ENCODE data around the gene MEGF11.

The MEGF11 gene

GRCh38 chr15:65910341-65910740 lies 343.2 kb downstream of the MEGF11 start:
- Histone ChIP-seq H4K20me1 (ENCODE audit: insufficient read depth, low read length) (peaks cover 6% of the 10 kb centered on the region; the same call in 1 of the 2 replicates), H3K4me3 (ENCODE audit: low read length) (no peak overlapping the region), H3K27ac (ENCODE audit: low read length) (no peak overlapping the region), H3K4me2 (ENCODE audit: low read length) (no peak overlapping the region), H3K79me2 (ENCODE audit: low read length) (no peaks in the 10 kb centered on the region), H3K9ac (ENCODE audit: low read length) (no peak overlapping the region), H3K27me3 (ENCODE audit: low read depth, low read length) (no peaks in the 10 kb centered on the region), H3K36me3 (replicated peaks; ENCODE audit: low read depth, low read length) (peaks cover 5% of the 10 kb centered on the region), H2AFZ (ENCODE audit: low read depth, low read length) (no peak overlapping the region), H3K9me3 (ENCODE audit: insufficient read depth, low read length) (no peaks in the 10 kb centered on the region), H3K4me1 (ENCODE audit: low read length) (peaks cover 7% of the 10 kb centered on the region)
- TF ChIP-seq, protein P1, sequence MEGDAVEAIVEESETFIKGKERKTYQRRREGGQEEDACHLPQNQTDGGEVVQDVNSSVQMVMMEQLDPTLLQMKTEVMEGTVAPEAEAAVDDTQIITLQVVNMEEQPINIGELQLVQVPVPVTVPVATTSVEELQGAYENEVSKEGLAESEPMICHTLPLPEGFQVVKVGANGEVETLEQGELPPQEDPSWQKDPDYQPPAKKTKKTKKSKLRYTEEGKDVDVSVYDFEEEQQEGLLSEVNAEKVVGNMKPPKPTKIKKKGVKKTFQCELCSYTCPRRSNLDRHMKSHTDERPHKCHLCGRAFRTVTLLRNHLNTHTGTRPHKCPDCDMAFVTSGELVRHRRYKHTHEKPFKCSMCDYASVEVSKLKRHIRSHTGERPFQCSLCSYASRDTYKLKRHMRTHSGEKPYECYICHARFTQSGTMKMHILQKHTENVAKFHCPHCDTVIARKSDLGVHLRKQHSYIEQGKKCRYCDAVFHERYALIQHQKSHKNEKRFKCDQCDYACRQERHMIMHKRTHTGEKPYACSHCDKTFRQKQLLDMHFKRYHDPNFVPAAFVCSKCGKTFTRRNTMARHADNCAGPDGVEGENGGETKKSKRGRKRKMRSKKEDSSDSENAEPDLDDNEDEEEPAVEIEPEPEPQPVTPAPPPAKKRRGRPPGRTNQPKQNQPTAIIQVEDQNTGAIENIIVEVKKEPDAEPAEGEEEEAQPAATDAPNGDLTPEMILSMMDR (IDR thresholded peaks at IDR 0.05; ENCODE audit: low read depth, low read length), result no peak
- TF ChIP-seq EZH2phosphoT487 (IDR thresholded peaks at IDR 0.05; ENCODE audit: low read depth), result no peak

DNA sequence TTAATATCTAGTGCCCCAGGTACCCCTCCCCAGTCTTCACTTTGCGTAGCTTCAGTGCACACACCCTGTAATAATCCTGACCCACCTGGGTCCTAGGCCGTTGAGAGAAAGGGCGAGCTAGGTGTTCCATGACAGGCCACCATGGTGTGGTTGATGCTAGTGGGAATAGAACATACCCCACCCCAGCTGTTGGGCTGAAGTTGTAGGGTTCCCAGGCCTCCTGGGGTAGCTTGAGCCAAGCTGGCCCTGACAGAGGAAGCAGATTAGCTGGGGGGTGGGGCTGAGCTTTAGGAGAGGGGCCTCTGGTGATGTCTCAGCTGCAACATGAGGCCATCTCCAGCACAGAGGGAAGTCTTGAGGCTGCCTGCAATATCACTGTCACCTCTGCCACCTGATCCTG lies 343.7 kb downstream of the MEGF11 start:
- no peak overlapping the region for H3K9ac ChIP-seq (ENCODE audit: low read length)
- peaks cover 6% of the 10 kb centered on the region; the same call in 1 of the 2 replicates for H4K20me1 ChIP-seq (ENCODE audit: insufficient read depth, low read length)

DNA sequence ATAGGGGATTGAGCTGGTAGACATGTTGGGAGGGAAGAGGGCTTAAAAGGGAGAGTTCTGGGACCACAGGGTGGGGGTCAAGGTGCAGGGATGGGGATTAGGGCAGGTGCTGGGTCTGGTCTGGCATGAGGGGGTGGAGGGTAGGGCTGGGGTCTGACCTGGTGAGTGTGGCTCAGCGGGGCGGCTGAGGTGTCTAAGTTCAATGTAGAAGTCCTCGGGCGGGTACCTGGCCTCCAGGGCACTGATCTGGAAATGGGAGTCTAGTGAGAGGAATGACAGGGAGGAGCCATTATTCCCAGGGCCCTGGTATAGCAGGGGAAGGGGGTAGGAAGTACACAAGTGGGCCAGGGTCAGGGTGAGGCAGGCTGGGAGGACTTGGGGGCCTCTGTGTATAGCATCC lies 344.7 kb downstream of the MEGF11 start:
- H3K9me3 ChIP-seq (ENCODE audit: insufficient read depth, low read length), result no peaks in the 10 kb centered on the region
- H3K9ac ChIP-seq (ENCODE audit: low read length), result no peak overlapping the region
- TF ChIP-seq EZH2phosphoT487 (IDR thresholded peaks at IDR 0.05; ENCODE audit: low read depth), result no peak
- TF ChIP-seq, protein P1 (IDR thresholded peaks at IDR 0.05; ENCODE audit: low read depth, low read length), result no peak
- H3K4me2 ChIP-seq (ENCODE audit: low read length), result no peak overlapping the region
- H4K20me1 ChIP-seq (ENCODE audit: insufficient read depth, low read length), result peaks cover 14% of the 10 kb centered on the region; the same call in 1 of the 2 replicates
- H3K4me1 ChIP-seq (ENCODE audit: low read length), result peaks cover 6% of the 10 kb centered on the region
- no peak overlapping the region for H3K27ac ChIP-seq (ENCODE audit: low read length)
- peaks cover 17% of the 10 kb centered on the region for H3K36me3 ChIP-seq (replicated peaks; ENCODE audit: low read depth, low read length)
- no peaks in the 10 kb centered on the region for H3K79me2 ChIP-seq (ENCODE audit: low read length)
- H3K4me3 ChIP-seq (ENCODE audit: low read length), result no peak overlapping the region
- no peaks in the 10 kb centered on the region for H3K27me3 ChIP-seq (ENCODE audit: low read depth, low read length)
- H2AFZ ChIP-seq (ENCODE audit: low read depth, low read length), result no peak overlapping the region

More for the DNA sequence above, 343.7 kb downstream of the MEGF11 start:
- no peak overlapping the region for H3K4me3 ChIP-seq (ENCODE audit: low read length)
- H3K27me3 ChIP-seq (ENCODE audit: low read depth, low read length), result no peaks in the 10 kb centered on the region
- H3K9me3 ChIP-seq (ENCODE audit: insufficient read depth, low read length), result no peaks in the 10 kb centered on the region
- H3K36me3 ChIP-seq (replicated peaks; ENCODE audit: low read depth, low read length), result peaks cover 8% of the 10 kb centered on the region
- peaks cover 2% of the 10 kb centered on the region for H3K4me1 ChIP-seq (ENCODE audit: low read length)
- H3K4me2 ChIP-seq (ENCODE audit: low read length), result no peak overlapping the region
- TF ChIP-seq, protein P1 (IDR thresholded peaks at IDR 0.05; ENCODE audit: low read depth, low read length), result no peak
- TF ChIP-seq EZH2phosphoT487 (IDR thresholded peaks at IDR 0.05; ENCODE audit: low read depth), result no peak
- no peak overlapping the region for H3K27ac ChIP-seq (ENCODE audit: low read length)
- no peaks in the 10 kb centered on the region for H3K79me2 ChIP-seq (ENCODE audit: low read length)
- H2AFZ ChIP-seq (ENCODE audit: low read depth, low read length), result no peak overlapping the region

DNA sequence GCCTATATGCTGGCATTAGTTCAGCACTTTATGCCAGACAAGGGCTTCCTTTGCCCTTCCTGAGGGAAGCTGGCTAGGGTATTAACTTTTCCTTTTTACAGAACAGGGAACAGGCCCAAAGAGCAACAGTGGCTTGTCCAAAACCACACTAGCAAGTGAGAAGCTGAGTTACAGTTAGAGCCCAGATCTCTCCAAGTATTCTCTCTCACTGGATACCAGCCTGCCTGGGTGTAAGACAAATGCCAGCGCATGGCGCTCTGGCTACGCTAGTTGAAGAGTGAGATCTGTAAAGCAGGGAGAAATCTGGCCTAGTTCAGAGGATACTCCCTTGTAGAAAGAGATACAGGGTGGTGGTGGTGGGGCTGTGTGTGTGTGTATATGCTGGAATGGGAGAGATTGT lies 345.9 kb downstream of the MEGF11 start:
- H3K9me3 ChIP-seq (ENCODE audit: insufficient read depth, low read length), result no peaks in the 10 kb centered on the region
- no peak overlapping the region for H3K27ac ChIP-seq (ENCODE audit: low read length)
- H2AFZ ChIP-seq (ENCODE audit: low read depth, low read length), result no peak overlapping the region
- H4K20me1 ChIP-seq (ENCODE audit: insufficient read depth, low read length), result peaks cover 14% of the 10 kb centered on the region; the same call in 1 of the 2 replicates
- H3K79me2 ChIP-seq (ENCODE audit: low read length), result no peaks in the 10 kb centered on the region
- H3K4me1 ChIP-seq (ENCODE audit: low read length), result peaks cover 18% of the 10 kb centered on the region
- H3K4me3 ChIP-seq (ENCODE audit: low read length), result no peak overlapping the region
- no peaks in the 10 kb centered on the region for H3K27me3 ChIP-seq (ENCODE audit: low read depth, low read length)
- H3K4me2 ChIP-seq (ENCODE audit: low read length), result no peak overlapping the region
- no peak overlapping the region for H3K9ac ChIP-seq (ENCODE audit: low read length)
- TF ChIP-seq, protein P1 (IDR thresholded peaks at IDR 0.05; ENCODE audit: low read depth, low read length), result no peak
- H3K36me3 ChIP-seq (replicated peaks; ENCODE audit: low read depth, low read length), result peaks cover 19% of the 10 kb centered on the region

All from OCI-LY3 (cell line).